GM12878 (cell line): Measurements from ENCODE around the gene MYO1D. TPM values are rescaled to one million over a fixed set of nuclear protein-coding genes. Genes with fewer than 3 reads are reported as not detected.

Source experiments
- FOS ChIP-seq: IDR thresholded peaks from 3 replicates; pipeline ENCODE4 v1.6.1; 2011; ENCODE audit warnings: borderline replicate concordance; ENCODE audit not compliant: insufficient read length; ENCODE audit errors: extremely low read depth
- RAD21 ChIP-seq: IDR thresholded peaks from 2 replicates; pipeline ENCODE4 v1.6.1; 2011; ENCODE audit warnings: mild to moderate bottlenecking, low read depth, low read length, moderate library complexity; ENCODE audit not compliant: insufficient read depth
- TCF12 ChIP-seq: IDR thresholded peaks from 2 replicates; pipeline ENCODE4 v1.6.1; 2011; ENCODE audit warnings: low read depth, mild to moderate bottlenecking, low read length
- polyA plus RNA-seq, 11 experiments: library from polyadenylated mRNA; depleted of rRNA in 4 of 11; unstranded in 6 of 11; stranded (reverse) in 5 of 11; fragments of >200 nt; fragmentation: Nextera tagmentation in 4 of 11; fragmentation: Illumina TruSeq in 1 of 11; extraction: Ambion mirVana in 4 of 11; extraction: Trizol in 1 of 11; gene quantifications; 1 replicate in 1 of 11; 2 replicates in 10 of 11; pipeline versions ENCODE4 v1.2.1 to v1.2.3, GENCODE V29; 2011 to 2016; ENCODE audit warnings: inconsistent platforms in 2 of 11, missing spikeins in 2 of 11, low read depth in 1 of 11
- total RNA-seq, 4 experiments: library from RNA; depleted of rRNA in 3 of 4; stranded (reverse); fragments of >200 nt in 3 of 4; fragmentation: Illumina TruSeq in 1 of 4; extraction: Trizol in 1 of 4; gene quantifications; 2 replicates each; pipeline versions ENCODE4 v1.2.1 to v1.2.3, GENCODE V29; 2013 to 2021
- TF ChIP-seq, protein P1 (sequence below): fragments of 450-650 bp; formaldehyde crosslinking; IDR thresholded peaks from 2 replicates; pipeline ENCODE4 v1.5.0; 2022; ENCODE audit warnings: mild to moderate bottlenecking, missing genetic modification characterization
- TF ChIP-seq, protein P2 (sequence below): fragments of 450-650 bp; IDR thresholded peaks from 2 replicates; pipeline ENCODE4 v1.6.1; 2018; ENCODE audit warnings: mild to moderate bottlenecking, low read depth, moderate library complexity; ENCODE audit not compliant: partially characterized antibody

MYO1D gene
- total and polyA plus RNA-seq, 10 of the 15 experiments (the other 5 are each of a cell fraction or from before 2014, with no cell fraction given) = 1.8 to 37.7 (median 25.4) TPM

DNA sequence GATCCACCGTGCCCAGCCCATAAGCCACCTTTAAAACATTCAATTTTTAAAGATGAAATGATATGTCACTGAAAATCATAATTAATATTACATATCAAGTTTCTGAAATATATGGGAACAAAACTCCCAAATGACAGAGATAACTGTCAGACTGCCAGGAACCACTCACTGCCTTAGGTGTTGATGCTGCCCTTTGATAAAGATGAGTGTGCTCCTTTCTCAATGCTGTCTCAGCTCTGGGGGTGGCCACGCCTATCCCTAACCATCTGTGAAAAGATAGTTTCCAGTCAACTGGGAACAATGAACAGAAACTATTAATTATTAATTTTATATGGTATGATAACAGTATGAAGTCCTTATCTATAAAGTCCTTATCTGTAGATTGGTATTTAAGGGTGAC lies 177.7 kb downstream of the MYO1D start (continued):
- TF ChIP-seq, protein P1, sequence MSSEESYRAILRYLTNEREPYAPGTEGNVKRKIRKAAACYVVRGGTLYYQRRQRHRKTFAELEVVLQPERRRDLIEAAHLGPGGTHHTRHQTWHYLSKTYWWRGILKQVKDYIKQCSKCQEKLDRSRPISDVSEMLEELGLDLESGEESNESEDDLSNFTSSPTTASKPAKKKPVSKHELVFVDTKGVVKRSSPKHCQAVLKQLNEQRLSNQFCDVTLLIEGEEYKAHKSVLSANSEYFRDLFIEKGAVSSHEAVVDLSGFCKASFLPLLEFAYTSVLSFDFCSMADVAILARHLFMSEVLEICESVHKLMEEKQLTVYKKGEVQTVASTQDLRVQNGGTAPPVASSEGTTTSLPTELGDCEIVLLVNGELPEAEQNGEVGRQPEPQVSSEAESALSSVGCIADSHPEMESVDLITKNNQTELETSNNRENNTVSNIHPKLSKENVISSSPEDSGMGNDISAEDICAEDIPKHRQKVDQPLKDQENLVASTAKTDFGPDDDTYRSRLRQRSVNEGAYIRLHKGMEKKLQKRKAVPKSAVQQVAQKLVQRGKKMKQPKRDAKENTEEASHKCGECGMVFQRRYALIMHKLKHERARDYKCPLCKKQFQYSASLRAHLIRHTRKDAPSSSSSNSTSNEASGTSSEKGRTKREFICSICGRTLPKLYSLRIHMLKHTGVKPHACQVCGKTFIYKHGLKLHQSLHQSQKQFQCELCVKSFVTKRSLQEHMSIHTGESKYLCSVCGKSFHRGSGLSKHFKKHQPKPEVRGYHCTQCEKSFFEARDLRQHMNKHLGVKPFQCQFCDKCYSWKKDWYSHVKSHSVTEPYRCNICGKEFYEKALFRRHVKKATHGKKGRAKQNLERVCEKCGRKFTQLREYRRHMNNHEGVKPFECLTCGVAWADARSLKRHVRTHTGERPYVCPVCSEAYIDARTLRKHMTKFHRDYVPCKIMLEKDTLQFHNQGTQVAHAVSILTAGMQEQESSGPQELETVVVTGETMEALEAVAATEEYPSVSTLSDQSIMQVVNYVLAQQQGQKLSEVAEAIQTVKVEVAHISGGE (CRISPR knock-in tag) = no peak
- TF ChIP-seq RAD21 = no peak
- TF ChIP-seq TCF12 = no peak
- TF ChIP-seq FOS = no peak
- TF ChIP-seq, protein P2, sequence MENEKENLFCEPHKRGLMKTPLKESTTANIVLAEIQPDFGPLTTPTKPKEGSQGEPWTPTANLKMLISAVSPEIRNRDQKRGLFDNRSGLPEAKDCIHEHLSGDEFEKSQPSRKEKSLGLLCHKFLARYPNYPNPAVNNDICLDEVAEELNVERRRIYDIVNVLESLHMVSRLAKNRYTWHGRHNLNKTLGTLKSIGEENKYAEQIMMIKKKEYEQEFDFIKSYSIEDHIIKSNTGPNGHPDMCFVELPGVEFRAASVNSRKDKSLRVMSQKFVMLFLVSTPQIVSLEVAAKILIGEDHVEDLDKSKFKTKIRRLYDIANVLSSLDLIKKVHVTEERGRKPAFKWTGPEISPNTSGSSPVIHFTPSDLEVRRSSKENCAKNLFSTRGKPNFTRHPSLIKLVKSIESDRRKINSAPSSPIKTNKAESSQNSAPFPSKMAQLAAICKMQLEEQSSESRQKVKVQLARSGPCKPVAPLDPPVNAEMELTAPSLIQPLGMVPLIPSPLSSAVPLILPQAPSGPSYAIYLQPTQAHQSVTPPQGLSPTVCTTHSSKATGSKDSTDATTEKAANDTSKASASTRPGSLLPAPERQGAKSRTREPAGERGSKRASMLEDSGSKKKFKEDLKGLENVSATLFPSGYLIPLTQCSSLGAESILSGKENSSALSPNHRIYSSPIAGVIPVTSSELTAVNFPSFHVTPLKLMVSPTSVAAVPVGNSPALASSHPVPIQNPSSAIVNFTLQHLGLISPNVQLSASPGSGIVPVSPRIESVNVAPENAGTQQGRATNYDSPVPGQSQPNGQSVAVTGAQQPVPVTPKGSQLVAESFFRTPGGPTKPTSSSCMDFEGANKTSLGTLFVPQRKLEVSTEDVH = no peak
- TF ChIP-seq, all 136 proteins: peak for 0
